CD4-positive, alpha-beta T cell treated with Interleukin-21 for 1 hour (primary cell): ENCODE results near the gene RPS14.

Experiments used
- DNase-seq: peaks from one replicate; pipeline ENCODE4 v3.0.0-alpha.2; 2020

Gene RPS14

DNA sequence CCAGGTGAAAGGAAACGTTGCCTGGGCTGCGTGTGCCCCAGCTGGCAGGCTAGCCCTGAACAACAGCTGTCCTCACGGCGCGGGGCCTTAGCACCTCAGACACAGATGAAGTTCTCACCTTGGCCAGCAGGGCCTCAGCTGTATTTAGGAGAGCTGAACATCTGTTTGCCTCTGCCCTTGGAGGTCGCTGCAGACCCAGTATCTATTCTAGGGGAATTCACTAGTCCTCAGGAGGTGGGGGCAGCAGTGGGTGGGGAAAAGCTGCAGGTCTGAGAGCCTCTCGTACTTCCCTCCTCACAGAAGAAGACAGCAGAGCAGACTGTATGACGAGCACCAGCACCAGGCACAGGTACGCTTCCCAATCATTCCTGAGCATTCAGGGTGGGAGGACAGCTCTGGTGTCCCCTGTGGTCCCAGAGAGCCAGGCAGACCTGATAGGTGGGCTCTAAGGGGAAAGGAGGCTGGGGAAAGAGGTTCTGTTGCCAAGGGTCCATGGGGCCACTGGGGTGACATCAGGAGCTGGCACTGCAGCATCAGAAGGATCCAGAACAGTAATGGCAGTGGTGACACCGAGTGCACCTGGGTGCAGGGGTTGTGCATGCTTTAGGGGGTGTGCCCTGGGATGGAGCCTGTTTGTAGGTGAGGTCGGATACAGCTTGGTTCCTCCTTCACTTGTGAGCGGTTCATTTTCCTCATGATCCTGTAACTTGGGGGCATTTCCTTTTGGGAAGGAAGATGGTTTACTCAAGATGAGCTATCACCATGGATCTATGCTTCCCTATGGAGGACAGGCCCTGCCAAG lies 50.6 kb downstream of the RPS14 start:
- DNase-seq, result peak; percentile 59

DNA sequence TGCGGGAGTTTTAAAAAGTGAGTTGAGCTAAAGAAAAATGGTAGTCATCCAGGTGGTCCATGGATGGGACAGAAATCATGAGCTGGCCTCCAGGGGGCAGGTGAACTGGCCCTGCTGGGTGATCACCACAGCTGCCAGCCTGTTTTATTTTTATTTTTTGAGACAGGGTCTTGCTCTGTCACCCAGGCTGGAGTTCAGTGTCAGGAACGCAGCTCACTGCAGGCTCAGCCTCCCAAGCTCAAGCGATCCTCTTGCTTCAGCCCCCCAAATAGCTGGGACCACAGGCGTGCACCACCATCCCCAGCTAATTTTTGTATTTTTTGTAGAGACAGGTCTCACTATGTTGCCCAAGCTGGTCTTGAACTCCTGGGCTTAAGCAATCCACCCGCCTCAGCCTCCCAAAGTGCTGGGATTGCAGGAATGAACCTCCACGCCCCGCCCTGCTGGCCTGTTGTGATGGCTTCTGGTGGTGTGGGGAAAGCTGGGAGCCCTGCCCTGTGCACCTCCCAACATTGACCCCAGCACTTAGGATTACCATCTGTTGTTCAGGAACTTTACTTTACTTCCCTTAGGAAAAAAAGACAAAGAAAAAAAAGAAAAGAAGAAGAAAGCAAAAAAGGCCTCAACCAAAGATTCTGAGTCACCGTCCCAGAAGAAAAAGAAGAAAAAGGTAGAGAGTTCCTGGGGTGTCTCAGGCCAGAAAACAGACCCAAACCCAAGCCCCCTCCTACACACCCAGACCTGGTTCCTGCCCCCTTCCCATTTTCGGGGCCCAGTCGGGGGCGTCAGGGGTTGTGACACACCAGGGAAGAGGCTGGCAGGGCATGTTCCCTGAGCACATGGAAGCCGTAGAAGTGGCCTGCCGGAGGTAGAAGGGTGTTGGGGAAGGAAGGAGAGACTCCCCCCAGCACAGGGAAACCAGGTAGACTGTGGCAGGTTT lies 51.5 kb downstream of the RPS14 start:
- DNase-seq, result no peak

GRCh38 chr5:150397146-150397781 lies 52.3 kb downstream of the RPS14 start:
- no peak for DNase-seq

DNA sequence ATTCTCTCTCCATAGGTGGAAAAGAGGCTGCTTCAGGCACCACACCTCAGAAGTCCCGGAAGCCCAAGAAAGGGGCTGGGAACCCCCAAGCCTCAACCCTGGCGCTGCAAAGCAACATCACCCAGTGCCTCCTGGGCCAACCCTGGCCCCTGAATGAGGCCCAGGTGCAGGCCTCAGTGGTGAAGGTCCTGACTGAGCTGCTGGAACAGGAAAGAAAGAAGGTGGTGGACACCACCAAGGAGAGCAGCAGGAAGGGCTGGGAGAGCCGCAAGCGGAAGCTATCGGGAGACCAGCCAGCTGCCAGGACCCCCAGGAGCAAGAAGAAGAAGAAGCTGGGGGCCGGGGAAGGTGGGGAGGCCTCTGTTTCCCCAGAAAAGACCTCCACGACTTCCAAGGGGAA lies 53.3 kb downstream of the RPS14 start:
- no peak for DNase-seq

DNA sequence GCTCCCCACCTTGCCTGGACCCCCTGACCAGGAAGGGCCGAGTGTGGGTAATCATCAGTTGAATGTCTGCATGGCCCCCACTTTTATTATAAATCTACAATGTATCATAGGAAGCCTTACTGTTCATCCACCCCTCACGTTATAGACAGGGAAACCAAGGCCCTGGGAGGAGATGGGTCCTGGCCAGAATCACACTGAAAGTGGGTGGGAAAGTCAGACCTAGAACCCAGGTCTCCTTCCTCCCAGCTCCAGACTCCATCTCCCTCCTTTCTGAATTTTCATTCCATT lies 53.9 kb downstream of the RPS14 start:
- no peak for DNase-seq

DNA sequence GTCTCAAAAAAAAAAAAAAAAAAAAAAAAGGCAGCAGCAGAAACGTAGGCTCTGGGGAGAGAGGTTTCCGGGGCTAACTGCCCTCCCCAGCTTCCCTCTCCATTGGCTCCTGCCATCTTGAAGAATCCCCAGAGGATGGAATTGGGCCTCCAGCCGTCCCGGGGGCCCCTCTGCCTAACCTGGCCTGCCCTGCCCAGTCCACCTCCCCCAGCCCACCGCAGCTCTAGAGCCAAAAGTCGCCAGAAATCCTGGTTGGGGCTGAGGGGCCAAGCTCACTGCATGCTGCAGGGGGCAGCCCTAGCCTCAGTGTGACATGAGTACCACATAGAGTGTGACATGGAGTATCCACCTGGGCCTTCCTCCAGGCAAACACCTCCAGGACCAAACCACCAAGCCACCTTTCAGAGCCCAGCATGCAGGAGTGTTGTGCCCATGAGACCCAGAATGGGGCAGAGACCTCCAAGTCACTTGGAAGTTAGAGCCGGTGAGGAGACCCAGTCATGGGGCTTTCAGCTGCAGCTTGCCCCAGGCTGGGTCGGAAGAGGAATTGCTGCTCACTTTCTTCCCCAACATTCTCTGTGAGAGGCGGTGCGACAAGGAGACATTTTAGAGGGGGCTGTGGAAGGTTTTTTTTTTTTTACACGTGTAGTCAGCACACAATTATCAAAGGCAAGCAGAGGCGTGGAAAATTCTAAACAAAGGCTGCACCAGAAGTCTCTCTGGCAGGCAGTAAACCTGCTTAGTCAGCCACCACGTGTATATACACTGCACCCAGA lies 54.4 kb downstream of the RPS14 start:
- DNase-seq, result no peak

DNA sequence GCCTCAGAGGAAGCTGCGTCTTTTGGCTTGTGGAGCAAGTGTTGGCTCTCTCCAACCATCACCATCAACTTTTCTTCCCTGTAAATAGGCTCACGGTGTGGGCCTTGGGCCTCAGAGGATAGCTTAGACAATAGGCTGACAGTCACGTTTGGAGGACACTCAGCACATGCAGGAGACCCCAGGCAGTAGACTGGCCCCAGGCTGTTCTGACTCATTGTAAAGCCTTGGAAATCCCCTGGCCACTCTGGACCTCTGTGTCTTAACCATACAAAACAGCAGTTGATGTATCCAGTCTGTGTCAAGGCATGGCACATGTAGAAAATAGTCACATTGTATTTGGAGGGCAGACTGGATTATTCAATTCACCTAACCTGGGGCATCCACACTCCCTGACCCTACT lies 55.4 kb downstream of the RPS14 start:
- DNase-seq, result no peak

DNA sequence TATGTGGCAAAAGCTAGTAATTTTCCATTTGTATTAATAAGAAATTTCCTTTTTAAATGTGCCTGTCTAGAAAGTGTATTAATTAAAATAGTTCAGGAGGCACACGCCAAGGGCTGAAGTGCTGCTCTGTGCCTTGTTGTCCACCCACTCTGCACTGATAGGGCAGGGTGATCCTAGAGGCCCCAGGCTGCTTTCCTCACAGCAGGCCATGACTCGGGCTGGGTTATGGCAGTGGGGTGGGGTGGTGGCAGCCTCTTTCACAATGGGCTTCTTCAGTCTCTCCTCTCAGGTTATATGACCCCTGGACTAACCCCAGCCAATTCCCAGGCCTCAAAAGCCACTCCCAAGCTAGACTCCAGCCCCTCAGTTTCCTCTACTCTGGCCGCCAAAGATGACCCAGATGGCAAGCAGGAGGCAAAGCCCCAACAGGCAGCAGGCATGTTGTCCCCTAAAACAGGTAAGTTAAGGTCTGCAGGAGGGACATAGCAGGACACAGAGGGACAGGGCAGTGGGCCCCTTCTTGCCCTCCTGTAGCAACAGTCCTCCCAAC lies 56.4 kb downstream of the RPS14 start:
- no peak for DNase-seq

DNA sequence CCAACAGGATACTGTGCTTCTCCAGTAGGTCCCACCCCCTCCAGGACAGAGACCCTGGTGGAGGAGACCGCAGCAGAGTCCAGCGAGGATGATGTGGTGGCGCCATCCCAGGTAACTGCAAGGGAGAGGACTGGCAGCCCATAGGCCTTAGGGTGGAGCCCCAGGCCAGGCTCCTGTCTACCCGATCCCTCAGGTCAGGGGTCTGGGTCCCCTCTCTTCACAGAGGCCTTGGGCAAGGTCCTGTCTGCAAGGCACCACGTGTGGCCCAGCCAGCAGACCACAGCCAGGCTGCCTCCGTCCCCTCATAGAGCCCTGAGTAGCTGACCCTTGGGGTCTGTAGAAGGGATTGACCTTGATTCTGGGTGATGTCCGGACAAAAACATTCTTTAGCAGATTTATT lies 56.9 kb downstream of the RPS14 start:
- no peak for DNase-seq
